ENCODE results near the gene HMCN1.
"Not testable (repeated sequence)": the region's sequence is repeated elsewhere in the genome, so short reads cannot be mapped to it uniquely, and the experiment has no call there.

Gene HMCN1

DNA sequence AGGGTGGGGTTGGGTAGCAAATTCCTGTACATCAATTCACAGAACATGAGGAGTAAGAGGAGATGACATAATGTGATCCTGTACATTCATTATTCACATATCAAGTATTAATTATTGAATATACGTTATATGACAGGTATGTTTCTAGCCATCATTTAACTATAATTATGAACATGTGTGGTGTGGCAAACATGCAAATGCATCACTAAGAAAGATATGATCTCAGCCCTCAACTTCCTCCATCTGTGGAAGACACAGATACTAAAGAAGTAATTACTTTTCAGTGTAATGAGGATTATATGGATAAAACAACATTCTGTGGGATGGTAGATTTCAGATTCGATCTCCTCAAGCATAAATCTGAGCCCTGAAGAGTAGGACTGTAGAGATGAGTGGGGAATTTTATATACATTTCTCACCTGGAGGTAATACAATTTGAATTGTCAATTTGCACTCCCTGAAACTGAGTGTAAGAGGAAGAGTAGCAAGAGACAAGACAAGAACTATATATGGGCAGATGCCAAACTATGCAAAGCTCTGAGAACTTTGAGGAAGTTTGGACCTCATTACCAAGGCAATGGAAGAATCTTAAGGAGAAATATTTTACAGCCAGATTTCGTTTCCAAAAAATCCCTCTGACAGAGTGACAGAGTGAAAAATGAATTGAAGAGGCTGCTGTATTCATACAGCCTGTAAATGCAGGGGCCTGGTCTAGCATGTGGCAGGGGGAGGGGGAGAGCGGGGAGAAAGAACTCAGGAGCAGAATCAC is 365.3 kb downstream of the HMCN1 start:
- DNase-seq: no peak

DNA sequence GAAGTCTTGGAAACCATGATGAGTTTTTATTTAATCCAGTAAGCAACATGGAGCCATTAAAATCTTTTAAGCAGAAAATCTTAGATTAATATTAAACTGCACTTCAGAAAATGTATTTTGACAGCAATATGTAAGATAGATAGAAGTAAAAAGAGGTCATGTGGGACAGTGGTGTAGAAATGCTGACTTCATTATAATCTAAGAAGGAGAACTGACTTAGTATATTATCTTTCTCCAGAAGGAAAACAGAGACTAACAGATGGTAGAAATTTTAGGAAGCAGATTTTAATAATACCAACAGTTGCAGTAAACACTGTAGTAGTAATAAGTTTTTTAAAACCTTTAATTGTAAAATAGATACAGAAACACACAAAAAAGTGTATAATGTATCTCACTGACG is 367.9 kb downstream of the HMCN1 start:
- no peak for DNase-seq

DNA sequence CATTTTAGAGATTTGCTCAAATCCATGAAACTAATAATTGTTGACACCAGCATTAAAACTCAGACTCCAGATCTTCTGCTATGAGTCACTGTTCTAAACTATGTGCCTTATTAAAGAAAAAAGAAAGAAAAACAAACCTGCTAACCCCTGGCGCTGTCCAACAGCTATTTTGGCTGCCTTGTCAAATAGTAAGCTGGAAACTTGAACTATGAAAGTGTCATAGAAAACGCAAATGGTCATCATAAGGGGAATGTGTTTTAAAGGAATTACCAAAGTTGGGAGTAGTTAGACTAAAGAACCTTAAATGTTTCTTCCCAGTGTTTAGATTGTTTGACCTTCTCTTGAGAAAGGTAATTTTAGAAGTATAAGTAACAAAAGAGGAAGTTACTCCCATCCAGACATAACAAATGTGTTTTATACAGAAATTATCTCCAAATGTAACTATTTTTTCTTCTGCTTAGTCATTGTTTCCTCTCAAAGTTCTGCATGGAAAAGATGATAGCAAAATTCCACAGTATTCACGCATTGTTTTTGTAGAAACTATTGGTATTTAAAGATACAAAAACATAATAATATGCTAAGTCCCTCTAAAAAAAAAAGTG is 368.5 kb downstream of the HMCN1 start:
- DNase-seq: no peak

DNA sequence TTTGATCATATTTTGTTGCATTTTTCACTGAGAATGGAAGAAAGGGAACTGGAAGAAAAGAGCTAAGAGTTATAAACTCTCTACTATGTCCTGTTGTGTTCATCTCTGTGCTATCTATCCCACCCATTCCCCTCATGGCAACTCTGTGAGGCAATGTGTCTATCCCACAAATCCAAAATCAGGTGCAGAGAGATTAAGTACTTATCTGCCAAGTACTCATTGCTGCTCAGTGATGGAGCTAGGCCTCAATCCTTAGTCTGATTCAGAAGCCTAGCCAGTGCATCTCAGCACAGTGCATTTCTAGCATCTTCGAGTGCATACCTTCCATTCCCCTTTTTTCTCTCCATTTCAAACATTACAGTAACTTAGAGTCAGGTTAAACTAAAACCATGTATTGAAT is 370.3 kb downstream of the HMCN1 start:
- DNase-seq: no peak

DNA sequence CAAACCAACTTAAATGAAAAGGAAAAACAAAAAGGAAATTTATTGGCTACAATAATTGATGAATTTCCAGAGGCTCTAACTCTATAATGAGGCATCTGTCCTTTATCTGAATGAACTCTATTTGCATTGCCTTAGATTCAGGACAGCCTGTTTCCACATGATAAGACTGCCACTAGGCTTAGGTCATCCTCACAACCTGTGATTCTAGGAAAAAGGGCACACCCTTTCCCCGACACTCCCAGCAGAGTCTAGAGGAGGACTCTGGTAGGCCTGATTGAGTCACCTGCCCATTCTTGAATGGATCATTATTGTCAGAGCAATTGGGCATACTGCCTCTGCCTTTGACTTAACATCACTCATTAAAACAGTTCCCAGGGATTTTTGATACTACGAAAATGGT is 378.1 kb downstream of the HMCN1 start:
- DNase-seq: no peak

DNA sequence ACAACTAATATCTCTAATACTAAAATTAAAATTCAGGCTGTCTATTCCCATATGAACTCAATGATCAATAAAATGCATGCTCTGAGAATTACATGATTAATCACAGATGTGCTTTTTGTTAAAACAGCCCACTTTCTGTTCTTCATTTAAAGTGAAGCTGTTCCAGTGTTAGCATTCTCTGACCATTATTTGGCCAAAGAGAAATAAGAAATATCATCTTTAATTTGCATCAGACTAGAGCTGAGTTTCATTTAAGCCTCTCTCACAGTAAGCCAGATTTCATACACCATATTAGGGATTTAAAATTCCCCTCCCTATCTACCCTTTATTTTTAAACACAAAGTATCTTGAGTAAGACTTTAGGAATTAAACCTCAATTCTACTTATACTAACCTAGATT is 379.3 kb downstream of the HMCN1 start:
- DNase-seq: no peak

DNA sequence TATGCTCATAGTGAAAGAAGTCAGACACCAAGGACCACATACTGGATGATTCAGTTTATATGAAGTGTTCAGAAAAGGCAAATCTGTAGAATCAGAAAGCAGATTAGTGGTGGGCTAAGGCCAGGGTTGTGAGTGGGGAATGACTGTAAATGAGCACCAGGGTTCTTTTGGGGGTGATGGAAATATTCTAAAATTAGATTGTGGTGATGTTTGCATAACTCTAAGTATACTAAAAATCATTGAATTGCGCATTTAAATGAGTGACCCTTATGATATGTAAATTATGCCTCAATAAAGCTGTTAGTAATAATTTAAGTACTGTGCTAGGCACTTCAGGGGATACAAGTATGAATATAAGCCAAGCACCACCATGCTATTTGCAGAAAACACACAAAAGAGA is 384.5 kb downstream of the HMCN1 start:
- no peak for DNase-seq

DNA sequence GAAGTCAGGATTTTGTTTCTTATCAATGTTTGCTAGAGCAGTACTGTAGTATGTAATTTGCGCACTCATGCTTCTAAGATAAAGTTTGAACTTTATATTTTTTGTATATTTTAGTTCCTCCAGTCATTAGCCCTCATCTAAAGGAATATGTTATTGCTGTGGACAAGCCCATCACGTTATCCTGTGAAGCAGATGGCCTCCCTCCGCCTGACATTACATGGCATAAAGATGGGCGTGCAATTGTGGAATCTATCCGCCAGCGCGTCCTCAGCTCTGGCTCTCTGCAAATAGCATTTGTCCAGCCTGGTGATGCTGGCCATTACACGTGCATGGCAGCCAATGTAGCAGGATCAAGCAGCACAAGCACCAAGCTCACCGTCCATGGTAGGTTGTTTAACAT is 388.6 kb downstream of the HMCN1 start:
- DNase-seq: no peak

DNA sequence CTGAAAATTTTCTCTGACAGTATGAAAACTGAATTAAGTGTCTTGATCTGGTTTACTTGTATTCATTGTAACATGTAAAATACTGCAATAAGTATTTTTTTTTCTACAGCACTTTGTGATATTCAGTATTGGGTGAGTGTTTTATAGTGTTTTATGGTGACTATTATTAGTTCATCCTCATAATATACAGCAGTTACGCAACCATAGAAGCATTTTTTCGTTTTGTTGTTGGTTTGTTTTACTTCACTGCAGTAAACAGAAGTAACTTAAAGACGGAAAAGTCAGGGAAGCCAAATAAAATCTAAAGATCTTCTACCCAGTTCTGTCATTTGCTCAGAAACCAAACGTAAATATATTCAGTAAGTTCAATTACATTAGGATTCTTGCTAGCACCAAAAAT is 390.8 kb downstream of the HMCN1 start:
- no peak for DNase-seq

DNA sequence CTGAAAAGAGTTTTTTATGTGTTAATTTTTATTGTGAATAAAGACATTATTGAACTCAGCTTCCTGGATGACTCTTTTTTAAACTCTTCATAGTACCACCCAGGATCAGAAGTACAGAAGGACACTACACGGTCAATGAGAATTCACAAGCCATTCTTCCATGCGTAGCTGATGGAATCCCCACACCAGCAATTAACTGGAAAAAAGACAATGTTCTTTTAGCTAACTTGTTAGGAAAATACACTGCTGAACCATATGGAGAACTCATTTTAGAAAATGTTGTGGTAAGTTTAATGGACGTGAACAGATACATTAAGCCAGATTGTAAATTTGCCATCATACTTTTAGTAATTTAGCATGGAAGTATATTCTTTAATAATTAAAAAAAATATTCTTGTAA is 391.3 kb downstream of the HMCN1 start:
- no peak for DNase-seq

DNA sequence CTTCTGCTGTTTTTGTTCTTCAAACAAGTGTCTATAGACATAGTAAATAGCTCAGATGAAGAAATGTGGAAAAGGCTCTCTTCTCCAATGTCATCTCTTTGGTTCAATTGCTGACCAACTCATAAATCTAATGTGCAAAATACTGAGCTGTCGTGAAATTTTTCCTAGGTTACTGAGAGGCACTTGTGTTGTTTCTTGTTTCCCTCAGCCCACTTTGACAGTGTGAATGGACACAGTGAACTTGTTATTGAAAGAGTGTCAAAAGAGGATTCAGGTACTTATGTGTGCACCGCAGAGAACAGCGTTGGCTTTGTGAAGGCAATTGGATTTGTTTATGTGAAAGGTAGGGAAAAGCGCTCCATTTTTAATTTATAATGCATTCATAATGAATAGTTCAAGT is 395.6 kb downstream of the HMCN1 start:
- DNase-seq: no peak

DNA sequence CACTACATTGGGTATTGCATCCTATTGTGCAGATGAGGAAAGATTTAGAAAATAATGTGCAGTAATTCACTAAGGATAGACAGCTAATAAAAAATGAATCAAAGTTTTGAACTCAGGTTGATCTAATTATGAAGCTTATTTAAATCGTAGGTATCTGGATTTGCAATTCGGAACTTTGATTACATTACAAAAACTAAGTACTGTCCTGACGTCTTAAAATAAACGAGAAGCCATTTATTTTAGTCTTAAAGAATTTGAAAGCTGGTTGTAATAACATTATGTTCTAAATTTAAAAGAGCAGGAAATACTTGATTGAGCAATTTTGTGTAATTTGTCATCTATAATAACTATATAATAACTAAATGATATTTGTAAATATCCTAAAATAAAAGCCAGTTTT is 404.9 kb downstream of the HMCN1 start:
- no peak for DNase-seq

DNA sequence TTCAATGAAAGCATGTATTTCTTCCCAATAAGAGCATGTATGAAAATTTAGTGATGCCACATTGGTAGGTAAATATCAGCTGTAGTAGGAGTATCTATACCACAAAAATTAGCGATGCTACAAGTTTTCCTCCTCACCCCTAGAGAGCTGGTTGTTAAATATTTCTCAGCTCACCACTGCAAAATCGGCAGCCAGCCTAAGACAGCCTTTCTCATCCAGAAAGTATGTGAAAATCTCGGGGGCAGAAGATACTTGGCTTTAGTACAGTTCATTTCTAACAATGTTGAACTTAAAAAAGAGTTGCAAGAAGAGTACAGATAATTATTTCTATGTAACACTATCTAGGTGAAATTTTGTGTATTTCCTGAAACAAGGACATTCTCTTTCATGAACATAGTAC is 405.5 kb downstream of the HMCN1 start:
- no peak for DNase-seq

DNA sequence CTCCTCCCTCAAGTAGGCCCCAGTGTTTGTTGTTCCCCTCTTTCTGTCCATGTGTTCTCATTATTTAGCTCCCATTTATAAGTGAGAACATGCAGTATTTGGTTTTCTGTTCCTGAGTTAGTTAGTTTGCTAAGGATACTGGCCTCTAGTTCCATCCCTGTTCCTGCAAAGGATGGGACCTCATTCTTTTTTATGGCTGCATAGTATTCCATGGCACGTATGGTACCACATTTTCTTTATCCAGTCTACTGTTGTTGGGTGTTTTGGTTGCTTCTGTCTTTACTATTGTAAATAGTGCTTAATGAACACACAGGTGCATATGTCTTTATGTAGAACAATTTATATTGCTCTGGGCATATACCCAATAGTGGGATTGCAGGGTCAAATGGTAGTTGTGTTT is 408.0 kb downstream of the HMCN1 start:
- no peak for DNase-seq

DNA sequence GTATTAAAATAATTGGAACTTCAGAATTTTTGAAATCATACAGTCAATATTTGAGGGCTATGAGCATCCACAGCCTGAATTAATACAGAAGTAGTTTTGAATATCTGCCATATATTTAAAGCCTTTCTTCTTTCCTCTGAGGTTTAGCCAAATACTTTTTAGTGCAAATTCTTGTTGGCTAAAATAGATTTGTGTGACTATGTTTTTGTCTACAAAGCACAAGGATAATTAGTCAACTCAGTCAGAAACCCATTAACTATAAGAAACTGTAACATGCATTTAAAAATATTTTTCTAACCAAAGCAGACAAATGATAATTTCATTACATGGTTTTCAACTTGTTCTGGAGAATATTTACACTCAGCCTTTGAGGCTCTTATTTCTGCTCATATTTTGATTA is 408.7 kb downstream of the HMCN1 start:
- no peak for DNase-seq

DNA sequence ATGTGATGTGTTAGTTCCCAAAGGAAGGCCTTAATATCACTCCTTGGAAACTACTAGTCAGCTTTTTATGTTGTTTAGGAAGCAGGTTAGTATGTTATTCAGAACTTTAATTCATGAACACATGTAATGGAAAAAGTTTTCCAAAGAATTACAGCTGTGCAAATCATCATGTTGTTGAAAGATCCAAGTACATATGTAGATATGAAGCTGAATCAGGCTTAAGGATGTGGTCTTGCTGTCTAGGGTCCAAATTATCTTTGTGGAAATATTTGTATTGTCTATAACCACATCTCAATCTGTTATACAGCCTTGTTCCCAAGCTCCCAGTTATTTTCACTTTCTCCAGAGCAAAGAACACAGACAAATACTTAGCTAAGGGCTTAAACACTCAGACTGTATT is 409.3 kb downstream of the HMCN1 start:
- no peak for DNase-seq

DNA sequence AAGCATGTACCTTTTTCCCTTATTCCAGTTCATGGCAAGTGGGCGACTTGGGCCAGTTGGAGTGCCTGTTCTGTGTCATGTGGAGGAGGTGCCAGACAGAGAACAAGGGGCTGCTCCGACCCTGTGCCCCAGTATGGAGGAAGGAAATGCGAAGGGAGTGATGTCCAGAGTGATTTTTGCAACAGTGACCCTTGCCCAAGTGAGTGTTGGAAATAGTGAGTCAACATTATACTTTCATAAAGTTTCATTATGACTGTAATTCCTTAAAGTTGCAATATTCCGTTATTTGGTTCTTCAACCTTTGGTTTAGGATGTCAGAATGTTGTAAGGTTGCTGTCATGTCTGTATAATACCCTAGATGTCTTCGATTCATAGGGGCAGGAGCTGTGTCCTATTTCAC is 410.3 kb downstream of the HMCN1 start:
- DNase-seq: no peak

DNA sequence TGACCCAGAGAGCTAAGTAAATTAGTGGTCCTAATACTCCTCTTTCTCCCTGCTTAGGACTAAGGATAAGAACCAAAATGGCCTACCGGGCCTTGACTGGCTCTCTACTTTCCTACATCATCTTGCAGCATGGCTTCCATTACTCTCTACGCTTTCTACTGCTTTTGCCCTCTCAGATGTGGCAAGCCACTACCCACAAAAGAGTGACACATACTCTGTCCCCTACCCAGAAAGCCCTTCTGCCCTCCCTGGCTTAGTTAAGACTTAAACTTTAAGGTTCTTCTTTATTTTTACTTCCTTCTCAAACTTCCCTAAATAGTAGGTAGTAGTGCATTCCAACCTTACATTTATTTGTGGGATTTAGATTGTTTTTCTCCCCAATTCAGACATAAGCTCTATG is 412.8 kb downstream of the HMCN1 start:
- DNase-seq: no peak

DNA sequence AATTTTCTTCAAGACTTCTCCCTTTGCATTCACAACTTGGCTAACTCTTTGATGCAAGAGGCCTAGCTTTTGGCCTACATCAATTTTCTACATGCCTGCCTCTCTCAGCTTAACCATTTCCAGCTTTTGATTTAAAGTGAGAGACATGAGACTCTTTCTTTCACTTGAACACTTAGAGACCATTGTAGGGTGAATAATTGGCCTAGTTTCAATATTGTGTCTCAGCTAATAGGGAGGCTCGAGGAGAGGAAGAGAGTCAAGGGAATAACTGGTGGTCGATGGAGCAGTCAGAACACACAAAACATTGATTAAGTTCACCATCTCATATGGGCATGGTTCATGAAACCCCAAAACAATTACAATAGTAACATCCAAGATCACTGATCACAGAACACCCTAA is 415.4 kb downstream of the HMCN1 start:
- no peak for DNase-seq

DNA sequence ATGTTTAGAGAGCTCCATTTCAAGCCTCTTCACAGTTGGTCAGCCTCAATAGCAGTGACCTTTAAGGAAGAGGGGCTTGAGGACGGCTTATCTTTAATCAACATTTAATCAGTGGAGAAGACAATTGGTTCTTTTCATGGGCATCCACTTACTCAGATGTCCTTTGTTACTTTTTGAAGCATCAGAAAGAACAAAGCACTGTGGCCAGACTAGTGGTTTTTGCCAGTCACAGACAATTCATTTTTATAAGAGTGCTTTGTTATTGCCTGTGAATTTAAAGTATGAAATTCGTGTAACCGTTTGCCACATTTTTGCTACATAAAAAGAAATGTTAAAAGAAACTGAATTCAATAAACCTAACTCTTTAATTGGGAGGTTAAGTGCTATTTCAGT is 418.0 kb downstream of the HMCN1 start:
- DNase-seq: no peak

DNA sequence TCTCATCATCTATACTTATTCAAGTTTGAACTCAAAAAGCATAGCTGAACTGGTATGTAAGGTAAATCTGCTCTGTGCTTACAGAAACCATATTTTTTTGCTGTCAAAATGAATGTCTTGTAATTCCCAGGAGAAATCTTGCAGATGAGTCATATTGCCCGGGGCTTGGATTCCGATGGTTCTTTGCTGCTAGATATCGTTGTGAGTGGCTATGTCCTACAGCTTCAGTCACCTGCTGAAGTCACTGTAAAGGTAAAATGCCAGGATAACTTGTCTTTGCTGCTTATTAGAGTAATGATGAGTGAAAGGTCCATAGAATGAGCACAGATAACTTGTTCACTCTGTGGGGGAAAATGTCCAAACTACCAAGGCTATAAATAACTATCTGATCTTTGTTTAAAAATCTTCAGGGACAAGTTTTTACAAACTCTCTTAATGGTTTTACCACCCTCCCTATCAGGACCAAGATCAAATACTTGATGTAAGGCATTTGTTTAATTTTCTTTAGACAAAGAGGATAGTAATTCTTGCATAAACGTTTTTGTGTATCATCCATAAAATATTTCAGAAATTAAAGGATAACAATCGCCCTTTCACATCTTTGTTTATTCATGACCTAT is 418.5 kb downstream of the HMCN1 start:
- DNase-seq: no peak

DNA sequence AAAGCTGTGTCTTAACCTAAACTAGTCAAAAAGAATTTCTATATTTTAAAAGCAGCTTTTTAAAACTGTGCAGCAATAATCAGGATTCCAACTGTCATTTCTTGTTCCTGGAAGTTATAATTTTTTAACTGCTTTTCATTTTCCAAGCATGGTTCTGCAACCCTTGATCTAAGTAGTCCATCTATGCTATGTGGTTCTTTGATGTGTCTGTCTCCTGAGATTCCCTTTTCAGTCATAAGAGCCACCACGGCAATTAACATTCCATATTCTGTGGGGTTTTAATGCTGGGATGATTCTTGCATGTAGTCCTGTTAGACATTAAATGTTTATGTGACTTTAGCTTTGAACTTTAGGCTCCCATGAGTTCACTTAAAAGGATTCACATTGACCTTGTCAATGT is 420.5 kb downstream of the HMCN1 start:
- no peak for DNase-seq

DNA sequence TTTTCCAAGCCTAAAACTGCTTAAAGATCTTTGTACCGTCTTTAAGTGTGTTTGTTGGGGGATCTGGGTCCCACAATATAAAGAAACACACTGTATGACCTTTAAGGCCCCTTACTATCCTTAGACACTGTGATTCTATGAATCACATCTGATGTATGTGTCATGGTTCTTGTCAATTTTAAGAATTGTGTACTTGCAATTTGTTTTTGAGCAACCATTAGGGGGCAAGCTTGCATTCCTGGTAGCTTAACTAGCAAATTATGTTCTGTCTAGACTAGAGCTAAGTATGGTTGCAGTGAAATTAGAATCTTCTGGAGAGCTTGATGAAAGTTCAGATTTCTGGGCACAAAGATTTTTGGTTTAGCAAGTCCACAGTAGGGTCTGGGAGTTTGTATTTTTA is 421.4 kb downstream of the HMCN1 start:
- DNase-seq: no peak

DNA sequence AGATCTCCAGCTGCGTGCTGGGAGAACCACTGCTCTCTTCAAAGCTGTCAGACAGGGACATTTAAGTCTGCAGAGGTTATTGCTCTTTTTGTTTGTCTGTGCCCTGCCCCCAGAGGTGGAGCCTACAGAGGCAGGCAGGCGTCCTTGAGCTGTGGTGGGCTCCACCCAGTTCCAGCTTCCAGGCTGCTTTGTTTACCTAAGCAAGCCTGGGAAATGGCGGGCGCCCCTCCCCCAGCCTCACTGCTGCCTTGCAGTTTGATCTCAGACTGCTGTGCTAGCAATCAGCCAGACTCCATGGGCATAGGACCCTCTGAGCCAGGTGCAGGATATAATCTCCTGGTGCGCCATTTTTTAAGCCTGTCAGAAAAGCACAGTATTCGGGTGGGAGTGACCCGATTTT is 428.7 kb downstream of the HMCN1 start:
- not testable (repeated sequence) for DNase-seq

DNA sequence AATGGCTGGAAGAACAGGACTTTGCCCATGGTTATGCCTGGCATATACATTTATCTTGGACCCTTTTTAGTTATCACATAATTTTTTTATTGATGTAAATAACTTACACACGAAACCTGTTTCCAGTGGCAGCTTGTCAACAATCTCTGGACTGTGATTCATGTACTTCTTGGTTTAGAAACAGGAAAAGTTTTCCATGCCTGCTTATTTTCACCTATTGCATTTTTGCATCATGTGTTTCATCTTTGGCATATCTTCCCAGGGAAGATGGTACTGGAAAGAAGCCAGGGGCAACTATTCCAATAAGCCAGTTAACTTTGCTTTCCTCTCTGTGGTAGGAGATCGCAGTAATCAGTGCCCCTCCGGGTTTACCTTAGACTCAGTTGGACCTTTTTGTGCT is 430.6 kb downstream of the HMCN1 start:
- DNase-seq: no peak
